Skeletal muscle satellite cell (primary cell): ENCODE results near the gene HES2.
"Not testable (repeated sequence)": the region's sequence is repeated elsewhere in the genome, so short reads cannot be mapped to it uniquely, and the experiment has no call there.

Experiments used
- H3K27me3 ChIP-seq: 2 replicates; pipeline ENCODE4 v1.7.0; 2013; ENCODE audit warnings: low read length; ENCODE audit not compliant: control insufficient read depth, insufficient read depth
- H3K36me3 ChIP-seq: 2 replicates; pipeline ENCODE4 v1.7.0; 2013; ENCODE audit warnings: mild to moderate bottlenecking, control low read depth, low read length; ENCODE audit not compliant: insufficient read depth
- H3K4me1 ChIP-seq: 2 replicates; pipeline ENCODE4 v1.7.0; 2013; ENCODE audit warnings: low read length; ENCODE audit not compliant: control insufficient read depth, insufficient read depth
- H3K4me2 ChIP-seq: 2 replicates; pipeline ENCODE4 v1.7.0; 2013; ENCODE audit warnings: mild to moderate bottlenecking, low read length
- H3K4me3 ChIP-seq: 2 replicates; pipeline ENCODE4 v1.7.0; 2013; ENCODE audit warnings: low read length
- H3K9ac ChIP-seq: 2 replicates; pipeline ENCODE4 v1.7.0; 2013; ENCODE audit warnings: mild to moderate bottlenecking, low read depth, low read length, moderate library complexity
- H3K9me3 ChIP-seq: replicated peaks from 2 replicates; pipeline ENCODE4 v1.7.0; 2013; ENCODE audit warnings: mild to moderate bottlenecking, control low read depth, low read length

Gene HES2

DNA sequence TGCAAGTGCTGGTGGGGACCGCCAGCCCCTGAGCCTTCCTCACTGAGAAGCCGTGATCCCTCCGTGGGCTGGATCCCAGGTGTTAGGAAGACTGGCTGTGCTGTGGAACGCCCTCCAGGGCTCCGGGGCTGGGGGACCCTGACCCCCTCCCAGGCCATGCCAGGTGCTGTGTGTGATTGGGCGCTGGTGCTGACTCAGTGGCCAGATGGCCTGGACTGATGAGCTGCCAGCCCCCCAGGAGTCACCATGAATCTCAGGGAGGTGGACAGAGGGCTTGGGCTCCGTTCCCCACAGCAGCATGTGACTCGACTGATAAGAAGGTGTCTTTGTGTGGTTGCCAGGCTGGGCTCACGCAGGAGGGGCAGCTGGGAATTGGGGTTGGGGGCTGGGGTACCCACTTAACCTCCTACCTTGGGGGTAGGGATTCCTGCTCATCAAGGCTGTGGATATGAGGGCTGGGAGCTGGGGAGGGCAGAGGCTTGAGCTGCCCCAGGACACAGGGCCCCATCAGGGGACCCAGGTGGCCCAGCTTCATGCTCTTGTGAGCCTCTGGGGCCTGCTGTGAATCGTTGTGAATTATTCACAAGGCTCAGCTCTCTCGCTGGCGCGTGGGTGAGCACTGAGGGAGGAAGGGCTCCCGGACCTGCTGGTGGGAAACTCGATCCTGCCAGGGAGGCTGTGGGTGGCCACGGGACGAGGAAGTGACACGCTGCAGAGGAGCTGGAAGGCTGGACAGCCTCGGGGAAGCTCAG is 10.1 kb upstream of the HES2 start:
- not testable (repeated sequence) for H3K4me2 ChIP-seq, H3K9me3 ChIP-seq, H3K36me3 ChIP-seq, H3K9ac ChIP-seq, H3K4me3 ChIP-seq, H3K4me1 ChIP-seq
- H3K27me3 ChIP-seq: peaks cover 59% of the 10 kb centered on the region

GRCh38 chr1:6428453-6428852 is 8.7 kb upstream of the HES2 start:
- H3K27me3 ChIP-seq: peaks cover 65% of the 10 kb centered on the region
- H3K4me3 ChIP-seq, H3K4me2 ChIP-seq, H3K9ac ChIP-seq, H3K36me3 ChIP-seq, H3K9me3 ChIP-seq: not testable (repeated sequence)
- H3K4me1 ChIP-seq: peaks cover 18% of the 10 kb centered on the region

GRCh38 chr1:6427441-6428390 is 8.0 kb upstream of the HES2 start:
- Histone ChIP-seq H3K4me1 (peaks cover 25% of the 10 kb centered on the region), H3K36me3 (no peaks in the 10 kb centered on the region), H3K9ac (no peak overlapping the region), H3K4me3 (no peak overlapping the region), H3K9me3 (no peaks in the 10 kb centered on the region), H3K4me2 (no peak overlapping the region), H3K27me3 (peaks cover 70% of the 10 kb centered on the region)

DNA sequence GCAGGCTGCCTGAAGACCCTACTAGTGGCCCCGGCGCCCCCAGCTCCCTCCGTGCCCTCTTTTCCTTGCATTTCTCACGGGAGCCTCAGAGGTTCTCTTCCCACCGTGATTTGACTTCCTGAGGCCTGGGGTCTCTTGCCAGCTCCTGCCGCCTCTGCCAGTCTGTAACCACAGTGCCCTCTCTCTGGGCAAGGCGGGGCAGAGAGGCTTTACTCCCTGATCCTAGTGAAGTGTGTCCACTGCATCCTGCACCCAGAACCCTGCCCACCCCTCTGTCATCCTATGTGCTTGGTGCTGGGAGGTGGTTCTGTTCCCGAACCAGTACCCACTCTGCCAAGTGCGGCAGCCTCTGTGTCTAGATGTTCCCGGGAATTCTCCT is 7.2 kb upstream of the HES2 start:
- Histone ChIP-seq H3K27me3 (peaks cover 66% of the 10 kb centered on the region), H3K4me1 (peaks cover 28% of the 10 kb centered on the region), H3K4me2 (no peak overlapping the region)

DNA sequence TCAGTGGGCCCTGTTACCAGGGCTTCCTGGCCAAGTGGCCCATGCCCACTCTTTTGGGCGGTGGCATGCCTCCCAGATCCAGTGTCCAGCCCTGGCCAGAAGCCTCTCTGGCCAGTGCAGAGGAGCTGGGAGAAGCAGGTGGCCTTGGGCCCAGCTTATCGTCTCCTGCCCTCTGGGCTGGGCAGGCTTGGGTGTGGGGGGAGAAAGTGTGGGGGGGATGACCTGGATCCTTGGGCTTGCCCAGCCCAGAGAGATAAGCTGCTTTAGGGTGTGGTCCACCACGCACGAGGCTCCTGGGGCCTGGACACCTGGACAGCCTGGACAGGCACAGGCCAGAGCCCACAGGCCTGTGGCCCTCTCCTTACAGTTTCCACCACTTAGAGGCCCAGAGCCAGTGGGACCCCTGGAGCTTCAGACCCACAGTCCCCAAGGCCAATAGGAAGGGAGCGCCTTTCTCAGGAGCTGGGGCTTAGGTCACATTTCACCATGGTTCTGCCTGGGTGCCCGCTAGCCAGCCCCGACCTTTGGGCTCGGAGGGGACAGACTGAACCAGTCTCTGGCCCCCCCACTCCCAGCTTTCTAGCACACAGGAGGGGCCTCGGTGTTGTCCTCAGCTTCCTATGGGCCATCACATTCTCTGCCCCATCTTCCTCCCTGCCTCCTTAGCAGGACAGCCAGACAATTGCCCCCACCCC is 6.7 kb upstream of the HES2 start:
- no peak overlapping the region for H3K4me2 ChIP-seq
- H3K4me3 ChIP-seq: no peak overlapping the region
- no peaks in the 10 kb centered on the region for H3K9me3 ChIP-seq
- H3K9ac ChIP-seq: no peak overlapping the region
- peaks cover 28% of the 10 kb centered on the region for H3K4me1 ChIP-seq
- H3K27me3 ChIP-seq: peaks cover 69% of the 10 kb centered on the region
- H3K36me3 ChIP-seq: no peaks in the 10 kb centered on the region

More for the DNA sequence above, 7.2 kb upstream of the HES2 start:
- no peaks in the 10 kb centered on the region for H3K9me3 ChIP-seq
- no peak overlapping the region for H3K4me3 ChIP-seq
- H3K9ac ChIP-seq: no peak overlapping the region
- no peaks in the 10 kb centered on the region for H3K36me3 ChIP-seq

GRCh38 chr1:6425658-6426057 is 5.9 kb upstream of the HES2 start:
- Histone ChIP-seq H3K4me1 (peaks cover 28% of the 10 kb centered on the region), H3K9ac (no peak overlapping the region), H3K27me3 (peaks cover 72% of the 10 kb centered on the region), H3K4me3 (no peak overlapping the region), H3K9me3 (no peaks in the 10 kb centered on the region), H3K4me2 (no peak overlapping the region), H3K36me3 (no peaks in the 10 kb centered on the region)

GRCh38 chr1:6424619-6425593 is 5.2 kb upstream of the HES2 start, which contains the start of gene ESPN:
ESPN (plus strand) TSS chr1:6424776; CDS start chr1:6424956, 180 bp downstream.
- Histone ChIP-seq H3K4me3 (no peak within 1 kb of the TSS), H3K9me3 (no peaks in the 10 kb centered on the region), H3K27me3 (peaks cover 72% of the 10 kb centered on the region), H3K36me3 (no peaks in the 10 kb centered on the region), H3K4me2 (peak within 1 kb of the TSS; percentile 54), H3K9ac (no peak within 1 kb of the TSS), H3K4me1 (peaks cover 33% of the 10 kb centered on the region)

GRCh38 chr1:6424000-6424565 is 4.4 kb upstream of the HES2 start:
- Histone ChIP-seq H3K4me2 (peak overlapping the region; percentile 53), H3K4me3 (no peak overlapping the region), H3K9ac (no peak overlapping the region), H3K36me3 (no peaks in the 10 kb centered on the region), H3K4me1 (peaks cover 33% of the 10 kb centered on the region), H3K27me3 (peaks cover 72% of the 10 kb centered on the region), H3K9me3 (no peaks in the 10 kb centered on the region)

DNA sequence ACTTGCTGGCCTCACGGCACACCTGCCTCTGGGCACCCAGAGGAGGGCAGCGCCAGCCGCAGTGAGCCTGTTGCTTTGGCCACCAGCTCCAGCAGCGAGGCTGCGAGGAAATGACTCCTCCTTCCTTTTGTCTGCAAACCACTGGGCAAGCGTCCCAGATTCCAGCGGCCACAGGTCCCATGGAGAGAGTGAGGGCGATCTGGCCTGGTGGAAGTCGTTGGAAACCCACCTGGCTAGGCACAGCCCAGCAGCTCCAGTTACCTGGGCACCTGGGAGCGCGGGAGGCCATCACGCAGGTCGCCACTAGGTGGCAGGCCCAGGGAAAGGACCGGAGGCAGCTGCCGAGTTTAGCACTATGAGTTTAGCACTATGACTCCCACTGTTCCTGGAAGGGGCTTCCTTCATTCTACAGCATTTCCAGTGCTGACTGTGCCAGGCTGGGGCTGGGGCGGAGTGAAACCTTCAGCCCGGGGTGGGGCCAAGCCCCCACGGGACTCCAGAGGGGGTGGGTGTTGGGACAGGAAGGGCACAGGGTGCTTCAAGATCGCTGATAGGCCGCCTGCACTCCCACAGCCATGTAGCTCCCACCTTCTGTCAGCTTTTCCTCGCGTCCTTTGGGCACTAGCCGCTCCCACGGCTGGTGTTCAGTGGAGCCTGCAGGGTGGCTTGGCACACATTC is 3.7 kb upstream of the HES2 start:
- Histone ChIP-seq H3K27me3 (peaks cover 77% of the 10 kb centered on the region), H3K4me1 (peaks cover 33% of the 10 kb centered on the region), H3K4me3 (no peak overlapping the region), H3K9ac (no peak overlapping the region), H3K36me3 (no peaks in the 10 kb centered on the region), H3K4me2 (peak overlapping the region; percentile 53), H3K9me3 (no peaks in the 10 kb centered on the region)

DNA sequence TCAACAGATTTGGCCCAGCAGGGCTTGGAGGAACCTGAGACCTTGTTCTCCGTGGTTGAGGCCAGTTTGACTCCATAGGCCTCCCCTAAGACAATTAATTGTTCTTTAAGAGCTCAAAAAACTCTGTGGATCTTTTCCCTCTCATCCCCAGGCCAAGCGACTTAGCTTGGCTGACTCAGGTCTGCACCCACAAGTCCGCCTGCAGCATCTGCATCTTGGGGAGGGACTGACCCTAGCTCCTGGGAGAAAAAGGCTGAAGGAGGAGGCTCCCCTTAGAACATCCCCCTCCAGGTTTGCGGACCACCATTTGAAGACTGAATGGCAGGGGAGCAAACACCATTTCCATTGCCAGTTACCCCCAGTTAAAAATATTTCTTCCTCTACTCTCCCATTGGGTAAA is 1.5 kb upstream of the HES2 start:
- H3K4me1 ChIP-seq: peaks cover 33% of the 10 kb centered on the region
- no peaks in the 10 kb centered on the region for H3K36me3 ChIP-seq
- no peak overlapping the region for H3K4me3 ChIP-seq
- H3K9me3 ChIP-seq: no peaks in the 10 kb centered on the region
- H3K27me3 ChIP-seq: peaks cover 86% of the 10 kb centered on the region
- no peak overlapping the region for H3K9ac ChIP-seq
- no peak overlapping the region for H3K4me2 ChIP-seq
